H1 (cell line): ENCODE data around the gene DSTYK. TPM values are rescaled to one million over a fixed set of nuclear protein-coding genes. Genes with fewer than 3 reads are reported as not detected.

Experiments used
- BACH1 ChIP-seq: IDR thresholded peaks from 2 replicates; pipeline ENCODE4 v1.6.1; 2012; ENCODE audit warnings: low read length, improper control_type of control experiment
- SUZ12 ChIP-seq: fragments of 200-600 bp; sonication (generic); IDR thresholded peaks from 2 replicates; pipeline ENCODE4 v1.6.1; 2012; ENCODE audit warnings: mild to moderate bottlenecking, inconsistent platforms, low read length, moderate library complexity, mixed read lengths
- polyA plus RNA-seq, 7 experiments: library from polyadenylated mRNA; depleted of rRNA in 3 of 7; stranded (reverse) in 5 of 7; unstranded in 2 of 7; fragments of >200 nt in 5 of 7; fragments of 200-250 nt in 2 of 7; gene quantifications; 1 replicate in 5 of 7; 2 replicates in 1 of 7; 4 replicates in 1 of 7; pipeline versions ENCODE4 v1.2.1 to v1.2.3, GENCODE V29; 2011 to 2013; ENCODE audit warnings: missing spikeins in 2 of 7, mixed read lengths in 2 of 7
- total RNA-seq: library from RNA; stranded (reverse); fragmentation: NEBNext Ultra II Directional; extraction: Animal tissue kit (Norgen Biotek cat#: 25700); gene quantifications from 2 replicates; pipeline ENCODE4 v1.2.1, GENCODE V29; 2021
- TF ChIP-seq, protein P1 (sequence below): fragments of 300-600 bp; sonication (generic); IDR thresholded peaks from 2 replicates; pipeline ENCODE4 v1.7.1; 2012; ENCODE audit warnings: low read length, moderate library complexity, mild to moderate bottlenecking, inconsistent platforms; ENCODE audit not compliant: insufficient replicate concordance

DSTYK gene
- total and polyA plus RNA-seq, 2 of the 8 experiments (the other 6 are each of a cell fraction or from before 2014, with no cell fraction given), result 2.7 to 8.5 TPM

GRCh38 chr1:205249651-205250050, 38.1 kb upstream of the DSTYK start (continued):
- TF ChIP-seq, protein P1, sequence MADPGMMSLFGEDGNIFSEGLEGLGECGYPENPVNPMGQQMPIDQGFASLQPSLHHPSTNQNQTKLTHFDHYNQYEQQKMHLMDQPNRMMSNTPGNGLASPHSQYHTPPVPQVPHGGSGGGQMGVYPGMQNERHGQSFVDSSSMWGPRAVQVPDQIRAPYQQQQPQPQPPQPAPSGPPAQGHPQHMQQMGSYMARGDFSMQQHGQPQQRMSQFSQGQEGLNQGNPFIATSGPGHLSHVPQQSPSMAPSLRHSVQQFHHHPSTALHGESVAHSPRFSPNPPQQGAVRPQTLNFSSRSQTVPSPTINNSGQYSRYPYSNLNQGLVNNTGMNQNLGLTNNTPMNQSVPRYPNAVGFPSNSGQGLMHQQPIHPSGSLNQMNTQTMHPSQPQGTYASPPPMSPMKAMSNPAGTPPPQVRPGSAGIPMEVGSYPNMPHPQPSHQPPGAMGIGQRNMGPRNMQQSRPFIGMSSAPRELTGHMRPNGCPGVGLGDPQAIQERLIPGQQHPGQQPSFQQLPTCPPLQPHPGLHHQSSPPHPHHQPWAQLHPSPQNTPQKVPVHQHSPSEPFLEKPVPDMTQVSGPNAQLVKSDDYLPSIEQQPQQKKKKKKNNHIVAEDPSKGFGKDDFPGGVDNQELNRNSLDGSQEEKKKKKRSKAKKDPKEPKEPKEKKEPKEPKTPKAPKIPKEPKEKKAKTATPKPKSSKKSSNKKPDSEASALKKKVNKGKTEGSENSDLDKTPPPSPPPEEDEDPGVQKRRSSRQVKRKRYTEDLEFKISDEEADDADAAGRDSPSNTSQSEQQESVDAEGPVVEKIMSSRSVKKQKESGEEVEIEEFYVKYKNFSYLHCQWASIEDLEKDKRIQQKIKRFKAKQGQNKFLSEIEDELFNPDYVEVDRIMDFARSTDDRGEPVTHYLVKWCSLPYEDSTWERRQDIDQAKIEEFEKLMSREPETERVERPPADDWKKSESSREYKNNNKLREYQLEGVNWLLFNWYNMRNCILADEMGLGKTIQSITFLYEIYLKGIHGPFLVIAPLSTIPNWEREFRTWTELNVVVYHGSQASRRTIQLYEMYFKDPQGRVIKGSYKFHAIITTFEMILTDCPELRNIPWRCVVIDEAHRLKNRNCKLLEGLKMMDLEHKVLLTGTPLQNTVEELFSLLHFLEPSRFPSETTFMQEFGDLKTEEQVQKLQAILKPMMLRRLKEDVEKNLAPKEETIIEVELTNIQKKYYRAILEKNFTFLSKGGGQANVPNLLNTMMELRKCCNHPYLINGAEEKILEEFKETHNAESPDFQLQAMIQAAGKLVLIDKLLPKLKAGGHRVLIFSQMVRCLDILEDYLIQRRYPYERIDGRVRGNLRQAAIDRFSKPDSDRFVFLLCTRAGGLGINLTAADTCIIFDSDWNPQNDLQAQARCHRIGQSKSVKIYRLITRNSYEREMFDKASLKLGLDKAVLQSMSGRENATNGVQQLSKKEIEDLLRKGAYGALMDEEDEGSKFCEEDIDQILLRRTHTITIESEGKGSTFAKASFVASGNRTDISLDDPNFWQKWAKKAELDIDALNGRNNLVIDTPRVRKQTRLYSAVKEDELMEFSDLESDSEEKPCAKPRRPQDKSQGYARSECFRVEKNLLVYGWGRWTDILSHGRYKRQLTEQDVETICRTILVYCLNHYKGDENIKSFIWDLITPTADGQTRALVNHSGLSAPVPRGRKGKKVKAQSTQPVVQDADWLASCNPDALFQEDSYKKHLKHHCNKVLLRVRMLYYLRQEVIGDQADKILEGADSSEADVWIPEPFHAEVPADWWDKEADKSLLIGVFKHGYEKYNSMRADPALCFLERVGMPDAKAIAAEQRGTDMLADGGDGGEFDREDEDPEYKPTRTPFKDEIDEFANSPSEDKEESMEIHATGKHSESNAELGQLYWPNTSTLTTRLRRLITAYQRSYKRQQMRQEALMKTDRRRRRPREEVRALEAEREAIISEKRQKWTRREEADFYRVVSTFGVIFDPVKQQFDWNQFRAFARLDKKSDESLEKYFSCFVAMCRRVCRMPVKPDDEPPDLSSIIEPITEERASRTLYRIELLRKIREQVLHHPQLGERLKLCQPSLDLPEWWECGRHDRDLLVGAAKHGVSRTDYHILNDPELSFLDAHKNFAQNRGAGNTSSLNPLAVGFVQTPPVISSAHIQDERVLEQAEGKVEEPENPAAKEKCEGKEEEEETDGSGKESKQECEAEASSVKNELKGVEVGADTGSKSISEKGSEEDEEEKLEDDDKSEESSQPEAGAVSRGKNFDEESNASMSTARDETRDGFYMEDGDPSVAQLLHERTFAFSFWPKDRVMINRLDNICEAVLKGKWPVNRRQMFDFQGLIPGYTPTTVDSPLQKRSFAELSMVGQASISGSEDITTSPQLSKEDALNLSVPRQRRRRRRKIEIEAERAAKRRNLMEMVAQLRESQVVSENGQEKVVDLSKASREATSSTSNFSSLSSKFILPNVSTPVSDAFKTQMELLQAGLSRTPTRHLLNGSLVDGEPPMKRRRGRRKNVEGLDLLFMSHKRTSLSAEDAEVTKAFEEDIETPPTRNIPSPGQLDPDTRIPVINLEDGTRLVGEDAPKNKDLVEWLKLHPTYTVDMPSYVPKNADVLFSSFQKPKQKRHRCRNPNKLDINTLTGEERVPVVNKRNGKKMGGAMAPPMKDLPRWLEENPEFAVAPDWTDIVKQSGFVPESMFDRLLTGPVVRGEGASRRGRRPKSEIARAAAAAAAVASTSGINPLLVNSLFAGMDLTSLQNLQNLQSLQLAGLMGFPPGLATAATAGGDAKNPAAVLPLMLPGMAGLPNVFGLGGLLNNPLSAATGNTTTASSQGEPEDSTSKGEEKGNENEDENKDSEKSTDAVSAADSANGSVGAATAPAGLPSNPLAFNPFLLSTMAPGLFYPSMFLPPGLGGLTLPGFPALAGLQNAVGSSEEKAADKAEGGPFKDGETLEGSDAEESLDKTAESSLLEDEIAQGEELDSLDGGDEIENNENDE, result no peak
- TF ChIP-seq SUZ12 (no peak), BACH1 (no peak)
- TF ChIP-seq, all 59 proteins: peak for 0
